IMR-90 (cell line): ENCODE data around the gene CLTA. TPM values are rescaled to one million over a fixed set of nuclear protein-coding genes. Genes with fewer than 3 reads are reported as not detected.
A peak's percentile ranks its signal among the peaks of the same experiment; 100 is the strongest.

Experiments used
- ATAC-seq: fragments of 200-7000 bp; cut with Tn5 transposase; 2 replicates; pipeline ENCODE4 v1.9.1; 2020; ENCODE audit warnings: low read depth, mild to moderate bottlenecking, moderate library complexity
- BruUV-seq: library from RNA; stranded (reverse); fragments of 400-500 nt; replicated peaks from 2 replicates; lab custom pipeline; 2021; lab: Mats Ljungman, UMichigan
- CTCF ChIA-PET: fragments of 300-600 bp; formaldehyde crosslinking; extraction: SDS; loops from one replicate; lab custom pipeline; 2021; ENCODE audit warnings: antibody characterized with exemption; lab: Yijun Ruan, JAX
- POLR2A ChIA-PET: fragments of 300-600 bp; sonication (Branson Sonifier 250); formaldehyde crosslinking; loops from one replicate; lab custom pipeline; 2022; ENCODE audit warnings: antibody characterized with exemption; ENCODE audit not compliant: unreplicated experiment; lab: Charles Lee
- DNase-seq: peaks from one replicate; pipeline ENCODE4 v3.0.0; 2013
- H2AFZ ChIP-seq: replicated peaks from 2 replicates; pipeline ENCODE3; 2013; ENCODE audit warnings: low read length, mild to moderate bottlenecking; ENCODE audit not compliant: poor library complexity
- H2AK5ac ChIP-seq: 2 replicates; pipeline ENCODE4 v1.6.1; 2013; ENCODE audit warnings: low read depth, low read length, inconsistent platforms
- H2AK9ac ChIP-seq: replicated peaks from 2 replicates; pipeline ENCODE3; 2013; ENCODE audit warnings: mild to moderate bottlenecking, low read depth, low read length, moderate library complexity; ENCODE audit not compliant: poor library complexity
- H2BK120ac ChIP-seq: 2 replicates; pipeline ENCODE4 v1.6.1; 2013; ENCODE audit warnings: low read depth, low read length, inconsistent platforms
- H2BK15ac ChIP-seq: 3 replicates; pipeline ENCODE4 v1.6.1; 2013; ENCODE audit warnings: low read depth, low read length, inconsistent platforms
- H2BK20ac ChIP-seq: 2 replicates; pipeline ENCODE4 v1.6.1; 2013; ENCODE audit warnings: low read depth, mild to moderate bottlenecking, inconsistent platforms, low read length, moderate library complexity
- H2BK5ac ChIP-seq: 2 replicates; pipeline ENCODE4 v1.6.1; 2013; ENCODE audit warnings: mild to moderate bottlenecking, low read depth, low read length, inconsistent platforms; ENCODE audit not compliant: poor library complexity, severe bottlenecking
- H3K14ac ChIP-seq: replicated peaks from 2 replicates; pipeline ENCODE4 v1.6.1; 2013; ENCODE audit warnings: low read depth, low read length, inconsistent platforms
- H3K18ac ChIP-seq: 2 replicates; pipeline ENCODE4 v1.6.1; 2013; ENCODE audit warnings: low read depth, low read length, control low read depth
- H3K23ac ChIP-seq: 2 replicates; pipeline ENCODE4 v1.6.1; 2013; ENCODE audit warnings: low read depth, low read length, inconsistent platforms
- H3K27ac ChIP-seq: 2 replicates; pipeline ENCODE4 v1.5.1; 2013; ENCODE audit warnings: mild to moderate bottlenecking, control low read depth, low read length; ENCODE audit not compliant: insufficient read depth
- H3K27me3 ChIP-seq: 2 replicates; pipeline ENCODE4 v1.6.1; 2013; ENCODE audit warnings: low read length; ENCODE audit not compliant: control insufficient read depth, insufficient read depth
- H3K36me3 ChIP-seq: 2 replicates; pipeline ENCODE4 v1.6.1; 2013; ENCODE audit warnings: low read length, mixed read lengths; ENCODE audit not compliant: control insufficient read depth, insufficient read depth
- H3K4ac ChIP-seq: 2 replicates; pipeline ENCODE4 v1.6.1; 2013; ENCODE audit warnings: low read depth, low read length, inconsistent platforms
- H3K4me1 ChIP-seq: 2 replicates; pipeline ENCODE4 v1.6.1; 2013; ENCODE audit warnings: low read length, mixed read lengths; ENCODE audit not compliant: control insufficient read depth, insufficient read depth
- H3K4me2 ChIP-seq: 2 replicates; pipeline ENCODE4 v1.6.1; 2013; ENCODE audit warnings: low read depth, mild to moderate bottlenecking, control low read depth, low read length, moderate library complexity
- H3K4me3 ChIP-seq: 2 replicates; pipeline ENCODE4 v1.5.1; 2013; ENCODE audit warnings: low read depth, mild to moderate bottlenecking, control low read depth, low read length, moderate library complexity; ENCODE audit not compliant: insufficient read depth
- H3K56ac ChIP-seq: 2 replicates; pipeline ENCODE4 v1.6.1; 2013; ENCODE audit warnings: low read length, inconsistent platforms; ENCODE audit not compliant: insufficient read depth; ENCODE audit errors: extremely low read depth
- H3K79me1 ChIP-seq, 2 experiments: 2 replicates each; pipeline ENCODE4 v1.6.1; 2013; ENCODE audit warnings: low read length in 2 of 2, inconsistent platforms in 1 of 2, low read depth in 1 of 2
- H3K9ac ChIP-seq: 2 replicates; pipeline ENCODE4 v1.6.1; 2013; ENCODE audit warnings: low read depth, low read length, control low read depth
- H3K9me1 ChIP-seq: 2 replicates; pipeline ENCODE4 v1.6.1; 2013; ENCODE audit warnings: low read length, inconsistent platforms; ENCODE audit not compliant: insufficient read depth
- H3K9me3 ChIP-seq: 2 replicates; pipeline ENCODE4 v1.6.1; 2013; ENCODE audit warnings: low read length; ENCODE audit not compliant: control insufficient read depth, insufficient read depth
- H4K20me1 ChIP-seq: 2 replicates; pipeline ENCODE4 v1.6.1; 2013; ENCODE audit warnings: low read length, inconsistent platforms; ENCODE audit not compliant: insufficient read depth
- H4K5ac ChIP-seq: 2 replicates; pipeline ENCODE4 v1.6.1; 2013; ENCODE audit warnings: mild to moderate bottlenecking, low read depth, low read length, control low read depth
- H4K8ac ChIP-seq, 2 experiments: 2 replicates each; pipeline ENCODE4 v1.6.1; 2013; ENCODE audit warnings: low read depth in 2 of 2, low read length in 2 of 2, control low read depth in 1 of 2, inconsistent platforms in 1 of 2
- H4K91ac ChIP-seq: 2 replicates; pipeline ENCODE4 v1.6.1; 2013; ENCODE audit warnings: low read depth, low read length, inconsistent platforms; ENCODE audit not compliant: insufficient read depth
- ELK1 ChIP-seq: fragments of 150-350 bp; IDR thresholded peaks from 2 replicates; pipeline ENCODE4 v1.6.1; 2016; ENCODE audit warnings: low read depth, mild to moderate bottlenecking, low read length, moderate library complexity, borderline replicate concordance
- MXI1 ChIP-seq: IDR thresholded peaks from 2 replicates; pipeline ENCODE4 v1.6.1; 2012; ENCODE audit warnings: low read depth, mild to moderate bottlenecking, low read length, moderate library complexity, borderline replicate concordance
- POLR2A ChIP-seq: IDR thresholded peaks from 2 replicates; pipeline ENCODE4 v1.6.1; 2012; ENCODE audit warnings: mild to moderate bottlenecking, low read depth, low read length
- RFX5 ChIP-seq: IDR thresholded peaks from 2 replicates; pipeline ENCODE4 v1.8.0; 2012; ENCODE audit warnings: low read depth, mild to moderate bottlenecking, low read length, moderate library complexity
- dilution Hi-C: fragments of 300-500 bp; cut with HindIII; formaldehyde crosslinking; loops from one replicate; pipeline ENCODE4 v1.14.3; 2018; ENCODE audit warnings: low sequenced_read_pairs; ENCODE audit not compliant: unreplicated experiment
- in situ Hi-C: fragments of 300-500 bp; cut with MboI; formaldehyde crosslinking; loops from 3 replicates; pipeline ENCODE4 v1.14.3; 2019; ENCODE audit warnings: low sequenced_read_pairs, inconsistent platforms, mixed read lengths
- intact Hi-C: fragments of 100-400 bp; cut with micrococcal nuclease; formaldehyde crosslinking; loops from 2 replicates; pipeline ENCODE4 v1.10.0; 2022
- polyA plus RNA-seq, 3 experiments: library from polyadenylated mRNA; depleted of rRNA; stranded (reverse); fragments of >200 nt; gene quantifications; 2 replicates each; pipeline ENCODE4 v1.2.3, GENCODE V29; 2012; ENCODE audit warnings: low replicate concordance in 1 of 3
- total RNA-seq: library from RNA; depleted of rRNA; stranded (reverse); fragments of >200 nt; gene quantifications from 2 replicates; pipeline ENCODE4 v1.2.3, GENCODE V29; 2012

The CLTA gene
- total and polyA plus RNA-seq, 2 of the 4 experiments (the other 2 are of a cell fraction): 133 to 246 TPM

DNA sequence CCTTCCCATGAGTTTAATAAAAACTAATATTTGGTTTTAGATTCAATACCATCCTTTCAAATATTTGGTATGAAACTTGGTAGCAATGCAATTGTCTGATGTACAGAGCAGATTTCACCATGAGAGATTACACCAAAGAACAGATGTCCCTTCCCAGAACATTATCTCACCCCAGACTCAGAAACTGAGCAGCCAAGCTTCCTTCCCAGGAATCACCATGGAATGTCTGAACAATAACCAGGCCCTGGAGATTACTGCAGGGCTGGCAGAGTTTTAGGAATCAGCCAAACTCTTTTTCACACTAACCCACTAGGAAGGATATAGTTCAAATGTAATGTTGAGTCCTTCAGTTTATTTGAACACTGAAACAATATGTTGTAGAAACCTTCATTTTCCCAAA is 23.9 kb downstream of the CLTA start:
- no peak overlapping the region for H2AK5ac ChIP-seq
- no peak overlapping the region for H2AK9ac ChIP-seq
- H3K79me1 ChIP-seq: peaks cover 49 to 83% of the 10 kb centered on the region in 2 experiments
- no peak overlapping the region for H2BK20ac ChIP-seq
- POLR2A ChIA-PET: no interaction called here
- H4K91ac ChIP-seq: no peak overlapping the region
- H2BK120ac ChIP-seq: no peak overlapping the region
- H3K56ac ChIP-seq: no peak overlapping the region
- intact Hi-C loops (loop anchor here (5.0 kb wide), 1 partner anchor 113 kb away; no protein-coding TSS in a partner anchor), in situ Hi-C loops (no loop called here), dilution Hi-C loops (no loop called here)
- no peak overlapping the region for H2BK15ac ChIP-seq
- no peak overlapping the region for H3K14ac ChIP-seq
- H3K9me3 ChIP-seq: no peaks in the 10 kb centered on the region
- H3K27me3 ChIP-seq: no peaks in the 10 kb centered on the region
- H3K4me3 ChIP-seq: no peak overlapping the region
- H3K36me3 ChIP-seq: peaks cover 62% of the 10 kb centered on the region
- DNase-seq (peak; percentile 71), ATAC-seq (peak; percentile 66)
- TF ChIP-seq RFX5 (no peak), MXI1 (no peak), POLR2A (no peak), ELK1 (no peak)
- no peak overlapping the region for H3K9ac ChIP-seq
- no peak overlapping the region for H4K8ac ChIP-seq
- H4K5ac ChIP-seq: no peak overlapping the region
- CTCF ChIA-PET: no interaction called here
- H3K18ac ChIP-seq: no peak overlapping the region
- H3K27ac ChIP-seq: no peak overlapping the region
- BruUV-seq: no TSS peak
- no peak overlapping the region for H3K4ac ChIP-seq
- H2AFZ ChIP-seq: no peak overlapping the region
- H3K9me1 ChIP-seq: peaks cover 27% of the 10 kb centered on the region
- peaks cover 45% of the 10 kb centered on the region for H4K20me1 ChIP-seq
- H3K4me1 ChIP-seq: peaks cover 9% of the 10 kb centered on the region
- H2BK5ac ChIP-seq: no peak overlapping the region
- no peak overlapping the region for H3K4me2 ChIP-seq
- H3K23ac ChIP-seq: no peak overlapping the region
